ENCODE results near the gene TMEM213.

DNA sequence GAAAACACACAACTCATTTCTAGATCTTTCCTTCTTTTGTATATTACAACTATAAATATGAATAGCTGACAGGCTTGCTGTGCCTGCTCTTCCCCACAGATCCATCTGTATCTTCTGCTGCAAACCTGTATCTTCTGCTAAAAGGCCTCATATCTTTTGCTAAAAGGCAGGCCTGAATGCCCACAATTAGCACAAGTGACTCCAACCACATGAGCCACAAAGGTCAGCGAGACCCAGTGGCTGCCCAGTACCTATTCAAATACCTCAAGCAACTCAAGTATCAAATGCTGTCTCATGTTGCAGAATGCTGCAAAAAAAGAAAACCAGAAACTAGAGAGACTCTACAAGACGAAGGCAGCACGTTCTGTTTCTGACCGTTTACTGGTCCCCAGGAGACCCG is 54.7 kb downstream of the TMEM213 start:
- TF ChIP-seq, protein P1, sequence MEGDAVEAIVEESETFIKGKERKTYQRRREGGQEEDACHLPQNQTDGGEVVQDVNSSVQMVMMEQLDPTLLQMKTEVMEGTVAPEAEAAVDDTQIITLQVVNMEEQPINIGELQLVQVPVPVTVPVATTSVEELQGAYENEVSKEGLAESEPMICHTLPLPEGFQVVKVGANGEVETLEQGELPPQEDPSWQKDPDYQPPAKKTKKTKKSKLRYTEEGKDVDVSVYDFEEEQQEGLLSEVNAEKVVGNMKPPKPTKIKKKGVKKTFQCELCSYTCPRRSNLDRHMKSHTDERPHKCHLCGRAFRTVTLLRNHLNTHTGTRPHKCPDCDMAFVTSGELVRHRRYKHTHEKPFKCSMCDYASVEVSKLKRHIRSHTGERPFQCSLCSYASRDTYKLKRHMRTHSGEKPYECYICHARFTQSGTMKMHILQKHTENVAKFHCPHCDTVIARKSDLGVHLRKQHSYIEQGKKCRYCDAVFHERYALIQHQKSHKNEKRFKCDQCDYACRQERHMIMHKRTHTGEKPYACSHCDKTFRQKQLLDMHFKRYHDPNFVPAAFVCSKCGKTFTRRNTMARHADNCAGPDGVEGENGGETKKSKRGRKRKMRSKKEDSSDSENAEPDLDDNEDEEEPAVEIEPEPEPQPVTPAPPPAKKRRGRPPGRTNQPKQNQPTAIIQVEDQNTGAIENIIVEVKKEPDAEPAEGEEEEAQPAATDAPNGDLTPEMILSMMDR (conservative IDR thresholded peaks at IDR 0.05 in 1 of 2, IDR thresholded peaks at IDR 0.05 in 1 of 2; ENCODE audit: extremely low read depth in 1 of 2, insufficient read depth in 1 of 2, low read depth in 1 of 2, low read length in 2 of 2), result no peak
- no peak for TF ChIP-seq EZH2 (IDR thresholded peaks at IDR 0.05; ENCODE audit: borderline replicate concordance, low read length)
